Keratinocyte (primary cell): Measurements from ENCODE around the gene DCTD. TPM values are rescaled to one million over a fixed set of nuclear protein-coding genes. Genes with fewer than 3 reads are reported as not detected.

Source experiments
- DNase-seq: peaks from one replicate; pipeline ENCODE4 v3.0.0-alpha.2; 2011; ENCODE audit warnings: low read depth, missing footprints, low spot score
- FAIRE-seq: peaks from 2 replicates; lab custom pipeline; 2011; peaks lifted over from hg19 to GRCh38; lab: Jason Lieb, UNC
- H2AFZ ChIP-seq: 2 replicates; pipeline ENCODE4 v1.6.0; 2012; ENCODE audit warnings: low read length, control low read depth, inconsistent platforms; ENCODE audit not compliant: control insufficient read depth
- H3K27ac ChIP-seq: 2 replicates; pipeline ENCODE4 v1.5.1; 2011; ENCODE audit warnings: low read length; ENCODE audit not compliant: control insufficient read depth, insufficient read depth
- H3K27me3 ChIP-seq: 3 replicates; pipeline ENCODE4 v1.6.0; 2011; ENCODE audit warnings: low read length; ENCODE audit not compliant: control insufficient read depth, insufficient read depth; ENCODE audit errors: extremely low read depth
- H3K36me3 ChIP-seq, 2 experiments: 2 replicates in 1 of 2; 3 replicates in 1 of 2; pipeline ENCODE4 v1.5.1; 2011; ENCODE audit warnings: low read length in 2 of 2, mild to moderate bottlenecking in 1 of 2; ENCODE audit not compliant: control insufficient read depth in 2 of 2, insufficient read depth in 2 of 2; ENCODE audit errors: extremely low read depth in 1 of 2
- H3K4me1 ChIP-seq: 3 replicates; pipeline ENCODE4 v1.5.1; 2011; ENCODE audit warnings: low read length; ENCODE audit not compliant: control insufficient read depth, insufficient read depth; ENCODE audit errors: extremely low read depth
- H3K4me2 ChIP-seq: 3 replicates; pipeline ENCODE4 v1.6.0; 2011; ENCODE audit warnings: low read depth, low read length; ENCODE audit not compliant: control insufficient read depth, insufficient read depth; ENCODE audit errors: extremely low read depth
- H3K4me3 ChIP-seq, 3 experiments: fragments of 200-600 bp in 1 of 3; sonication (generic) in 1 of 3; 2 replicates in 2 of 3; 3 replicates in 1 of 3; pipeline ENCODE4 v1.5.1; 2011 to 2016; ENCODE audit warnings: low read length in 3 of 3, mild to moderate bottlenecking in 3 of 3, control low read depth in 2 of 3, inconsistent platforms in 1 of 3, low read depth in 1 of 3, mixed read lengths in 1 of 3, mixed run types in 1 of 3, moderate library complexity in 1 of 3; ENCODE audit not compliant: control insufficient read depth in 2 of 3, insufficient read depth in 2 of 3; ENCODE audit errors: extremely low read depth in 1 of 3
- H3K79me2 ChIP-seq: 2 replicates; pipeline ENCODE4 v1.6.0; 2012; ENCODE audit warnings: low read length; ENCODE audit not compliant: control insufficient read depth, insufficient read depth
- H3K9ac ChIP-seq: 3 replicates; pipeline ENCODE4 v1.6.0; 2011; ENCODE audit warnings: low read length; ENCODE audit not compliant: control insufficient read depth, insufficient read depth; ENCODE audit errors: extremely low read depth
- H3K9me1 ChIP-seq: 3 replicates; pipeline ENCODE4 v1.6.0; 2011; ENCODE audit warnings: low read length; ENCODE audit not compliant: control insufficient read depth, insufficient read depth; ENCODE audit errors: extremely low read depth
- H3K9me3 ChIP-seq: 2 replicates; pipeline ENCODE4 v1.5.1; 2012; ENCODE audit warnings: low read depth, low read length; ENCODE audit not compliant: control insufficient read depth
- H4K20me1 ChIP-seq: 3 replicates; pipeline ENCODE4 v1.6.0; 2011; ENCODE audit warnings: low read length; ENCODE audit not compliant: control insufficient read depth, insufficient read depth; ENCODE audit errors: extremely low read depth
- EZH2 ChIP-seq: IDR thresholded peaks from one replicate; pipeline ENCODE4 v1.6.1; 2012; ENCODE audit warnings: inconsistent platforms, mild to moderate bottlenecking, low read length, moderate library complexity
- dilution Hi-C: fragments of 300-500 bp; cut with MboI; formaldehyde crosslinking; loops from one replicate; pipeline ENCODE4 v1.7.0; 2020; ENCODE audit warnings: low sequenced_read_pairs; ENCODE audit not compliant: extremely low pct_ligation_motif_present
- polyA plus RNA-seq, 5 experiments: library from polyadenylated mRNA; depleted of rRNA in 3 of 5; stranded (reverse) in 3 of 5; stranded (forward) in 1 of 5; unstranded in 1 of 5; fragments of >200 nt; gene quantifications; 1 replicate in 1 of 5; 2 replicates in 3 of 5; 3 replicates in 1 of 5; pipeline versions ENCODE4 v1.2.1 to v1.2.3, GENCODE V29; 2011 to 2012; ENCODE audit warnings: missing spikeins in 2 of 5, low read depth in 1 of 5, low replicate concordance in 1 of 5
- TF ChIP-seq, protein P1 (sequence below), 3 experiments: IDR thresholded peaks in 1 of 3; conservative IDR thresholded peaks in 1 of 3; optimal IDR thresholded peaks in 1 of 3; 2 replicates in 2 of 3; 3 replicates in 1 of 3; pipeline versions ENCODE3 to v1.5.1; 2011; ENCODE audit warnings: low read length in 3 of 3, mild to moderate bottlenecking in 3 of 3, moderate library complexity in 2 of 3, control low read depth in 1 of 3, inconsistent platforms in 1 of 3; ENCODE audit not compliant: insufficient read depth in 2 of 3; ENCODE audit errors: extremely low read depth in 1 of 3

The DCTD gene
- polyA plus RNA-seq, 1 donor (not counting 4 experiments of a cell fraction or from before 2014, with no cell fraction given): 119 TPM

DNA sequence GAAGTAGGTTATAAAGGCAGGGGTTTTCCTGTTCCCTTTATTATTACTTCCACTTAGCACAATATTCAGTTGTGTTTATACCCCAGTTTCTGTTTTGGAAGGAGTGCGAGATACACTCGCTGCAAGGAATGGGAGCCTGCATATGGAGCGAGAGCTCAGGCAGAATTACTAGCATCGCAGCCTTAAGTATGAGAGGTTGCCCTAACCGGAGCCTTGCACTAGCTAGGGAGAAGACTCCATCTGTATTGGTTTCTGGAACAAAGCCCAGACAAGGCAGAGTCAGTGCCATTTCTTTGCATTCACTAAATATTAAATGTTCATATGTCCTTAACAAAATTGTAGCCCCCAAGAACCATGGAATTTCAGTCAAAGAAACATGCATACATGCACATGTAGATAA is 6.2 kb upstream of the DCTD start:
- H3K9me3 ChIP-seq: no peaks in the 10 kb centered on the region
- no peak overlapping the region for H3K27ac ChIP-seq
- dilution Hi-C loops: no loop called here
- H3K36me3 ChIP-seq: no peaks in the 10 kb centered on the region
- H3K4me2 ChIP-seq: no peak overlapping the region
- DNase-seq (no peak), FAIRE-seq (no peak)
- no peaks in the 10 kb centered on the region for H3K27me3 ChIP-seq
- H4K20me1 ChIP-seq: no peaks in the 10 kb centered on the region
- no peaks in the 10 kb centered on the region for H3K9me1 ChIP-seq
- H2AFZ ChIP-seq: no peak overlapping the region
- no peaks in the 10 kb centered on the region for H3K4me1 ChIP-seq
- no peak overlapping the region for H3K9ac ChIP-seq
- H3K4me3 ChIP-seq: no peak overlapping the region
- no peaks in the 10 kb centered on the region for H3K79me2 ChIP-seq
- TF ChIP-seq, protein P1, sequence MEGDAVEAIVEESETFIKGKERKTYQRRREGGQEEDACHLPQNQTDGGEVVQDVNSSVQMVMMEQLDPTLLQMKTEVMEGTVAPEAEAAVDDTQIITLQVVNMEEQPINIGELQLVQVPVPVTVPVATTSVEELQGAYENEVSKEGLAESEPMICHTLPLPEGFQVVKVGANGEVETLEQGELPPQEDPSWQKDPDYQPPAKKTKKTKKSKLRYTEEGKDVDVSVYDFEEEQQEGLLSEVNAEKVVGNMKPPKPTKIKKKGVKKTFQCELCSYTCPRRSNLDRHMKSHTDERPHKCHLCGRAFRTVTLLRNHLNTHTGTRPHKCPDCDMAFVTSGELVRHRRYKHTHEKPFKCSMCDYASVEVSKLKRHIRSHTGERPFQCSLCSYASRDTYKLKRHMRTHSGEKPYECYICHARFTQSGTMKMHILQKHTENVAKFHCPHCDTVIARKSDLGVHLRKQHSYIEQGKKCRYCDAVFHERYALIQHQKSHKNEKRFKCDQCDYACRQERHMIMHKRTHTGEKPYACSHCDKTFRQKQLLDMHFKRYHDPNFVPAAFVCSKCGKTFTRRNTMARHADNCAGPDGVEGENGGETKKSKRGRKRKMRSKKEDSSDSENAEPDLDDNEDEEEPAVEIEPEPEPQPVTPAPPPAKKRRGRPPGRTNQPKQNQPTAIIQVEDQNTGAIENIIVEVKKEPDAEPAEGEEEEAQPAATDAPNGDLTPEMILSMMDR (optimal IDR thresholded peaks at IDR 0.05 in 1 of 3, IDR thresholded peaks at IDR 0.05 in 1 of 3, conservative IDR thresholded peaks at IDR 0.05 in 1 of 3; ENCODE audit: extremely low read depth in 1 of 3, insufficient read depth in 2 of 3, low read length in 3 of 3): no peak

- H3K4me2 ChIP-seq: no peak overlapping the region
- no peak overlapping the region for H3K4me3 ChIP-seq
- dilution Hi-C loops: no loop called here
- no peak overlapping the region for H2AFZ ChIP-seq
- DNase-seq: no peak
- no peaks in the 10 kb centered on the region for H4K20me1 ChIP-seq
- no peak for TF ChIP-seq EZH2
- TF ChIP-seq, protein P1 (optimal IDR thresholded peaks at IDR 0.05 in 1 of 3, IDR thresholded peaks at IDR 0.05 in 1 of 3, conservative IDR thresholded peaks at IDR 0.05 in 1 of 3; ENCODE audit: extremely low read depth in 1 of 3, insufficient read depth in 2 of 3, low read length in 3 of 3): no peak
- no peaks in the 10 kb centered on the region for H3K9me1 ChIP-seq
- FAIRE-seq: no peak
- H3K4me1 ChIP-seq: peaks cover 5% of the 10 kb centered on the region
- no peaks in the 10 kb centered on the region for H3K27me3 ChIP-seq
- no peaks in the 10 kb centered on the region for H3K9me3 ChIP-seq
- H3K36me3 ChIP-seq: no peaks in the 10 kb centered on the region
- H3K27ac ChIP-seq: no peak overlapping the region
- H3K79me2 ChIP-seq: no peaks in the 10 kb centered on the region
- H3K9ac ChIP-seq: no peak overlapping the region
Measured at GRCh38 chr4:182922501-182923284, 5.5 kb upstream of the DCTD start.
